GM11168 (cell line): ENCODE data around the gene WFDC8.
"Not testable (repeated sequence)": the region's sequence is repeated elsewhere in the genome, so short reads cannot be mapped to it uniquely, and the experiment has no call there.

Experiments
- in situ Hi-C: fragments of 300-500 bp; cut with MboI; formaldehyde crosslinking; loops from one replicate; pipeline ENCODE4 v1.12.0; 2022; ENCODE audit warnings: low sequenced_read_pairs; ENCODE audit not compliant: unreplicated experiment

Gene WFDC8

GRCh38 chr20:45579184-45579583 lies at the start of gene WFDC8:
WFDC8 (minus strand) TSS chr20:45579284; CDS start chr20:45579247, 37 bp downstream.
- in situ Hi-C loops, result no loop called here

GRCh38 chr20:45626540-45626939 lies 47.5 kb upstream of the WFDC8 start:
- in situ Hi-C loops, result no loop called here

GRCh38 chr20:45621593-45621992 lies 42.5 kb upstream of the WFDC8 start:
- in situ Hi-C loops, result no loop called here

GRCh38 chr20:45617591-45617990 lies 38.5 kb upstream of the WFDC8 start:
- in situ Hi-C loops, result no loop called here

- in situ Hi-C loops, result no loop called here
These were observed 33.2 kb upstream of the WFDC8 start for GRCh38 chr20:45612314-45612713.

GRCh38 chr20:45611054-45611453 lies 32.0 kb upstream of the WFDC8 start:
- in situ Hi-C loops, result no loop called here

GRCh38 chr20:45607810-45608209 lies 28.7 kb upstream of the WFDC8 start:
- in situ Hi-C loops, result no loop called here

- in situ Hi-C loops, result loop anchor here (10.0 kb wide), 1 partner anchor 180 kb away; no protein-coding TSS in a partner anchor
These were observed 16.2 kb upstream of the WFDC8 start for GRCh38 chr20:45595235-45595634.

GRCh38 chr20:45593498-45593897 lies 14.4 kb upstream of the WFDC8 start:
- in situ Hi-C loops, result loop anchor here (10.0 kb wide), 1 partner anchor 181 kb away; no protein-coding TSS in a partner anchor

GRCh38 chr20:45592574-45593189 lies 13.6 kb upstream of the WFDC8 start:
- in situ Hi-C loops, result loop anchor here (10.0 kb wide), 1 partner anchor 182 kb away; no protein-coding TSS in a partner anchor

GRCh38 chr20:45589725-45590124 lies 10.6 kb upstream of the WFDC8 start:
- in situ Hi-C loops, result loop anchor here (10.0 kb wide), 1 partner anchor 185 kb away; no protein-coding TSS in a partner anchor

- in situ Hi-C loops, result no loop called here
These were observed 9.7 kb upstream of the WFDC8 start for GRCh38 chr20:45588800-45589199.

GRCh38 chr20:45585986-45586385 lies 6.9 kb upstream of the WFDC8 start:
- in situ Hi-C loops, result not testable (repeated sequence)

GRCh38 chr20:45584294-45584693 lies 5.2 kb upstream of the WFDC8 start:
- in situ Hi-C loops, result not testable (repeated sequence)

GRCh38 chr20:45583502-45583901 lies 4.4 kb upstream of the WFDC8 start:
- in situ Hi-C loops, result no loop called here

GRCh38 chr20:45581702-45582101 lies 2.6 kb upstream of the WFDC8 start:
- in situ Hi-C loops, result no loop called here

GRCh38 chr20:45578231-45578630 lies 853 bp downstream of the WFDC8 start:
- in situ Hi-C loops, result no loop called here

- in situ Hi-C loops, result no loop called here
These were observed 2.1 kb downstream of the WFDC8 start for GRCh38 chr20:45576995-45577394.

GRCh38 chr20:45575931-45576330 lies 3.2 kb downstream of the WFDC8 start:
- in situ Hi-C loops, result no loop called here

- in situ Hi-C loops, result not testable (repeated sequence)
These were observed 9.4 kb downstream of the WFDC8 start for GRCh38 chr20:45569650-45570049.

- in situ Hi-C loops, result no loop called here
These were observed 14.3 kb downstream of the WFDC8 start for GRCh38 chr20:45564760-45565276.

- in situ Hi-C loops, result no loop called here
These were observed 23.9 kb downstream of the WFDC8 start for GRCh38 chr20:45555198-45555597.
